GM18517 (cell line): ENCODE results near the gene RELN.

ENCODE experiments used
- ATAC-seq: cut with Tn5 transposase; IDR thresholded peaks from one replicate; pipeline ENCODE4 v1.9.1; 2021; ENCODE audit warnings: mild to moderate bottlenecking, moderate library complexity; ENCODE audit not compliant: unreplicated experiment

RELN gene

DNA sequence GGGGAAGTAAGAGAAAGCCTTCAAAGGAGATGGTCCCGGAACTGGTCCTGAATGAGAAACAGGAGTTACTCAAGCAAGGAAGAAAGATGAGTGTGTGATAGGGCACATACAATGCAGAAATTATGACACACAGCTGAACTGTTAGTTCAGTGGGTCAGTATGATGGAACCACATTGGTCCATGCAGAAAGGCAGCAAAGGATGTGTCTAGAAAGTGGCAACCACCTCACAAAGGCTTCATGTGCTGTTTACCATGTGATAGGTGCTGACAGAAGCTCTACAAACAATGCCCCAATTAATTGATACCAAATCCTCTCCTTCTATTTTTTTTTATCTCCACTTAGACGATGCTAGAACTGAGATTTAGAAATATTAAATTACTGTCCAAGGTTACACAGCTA is 258.3 kb downstream of the RELN start:
- no peak for ATAC-seq

DNA sequence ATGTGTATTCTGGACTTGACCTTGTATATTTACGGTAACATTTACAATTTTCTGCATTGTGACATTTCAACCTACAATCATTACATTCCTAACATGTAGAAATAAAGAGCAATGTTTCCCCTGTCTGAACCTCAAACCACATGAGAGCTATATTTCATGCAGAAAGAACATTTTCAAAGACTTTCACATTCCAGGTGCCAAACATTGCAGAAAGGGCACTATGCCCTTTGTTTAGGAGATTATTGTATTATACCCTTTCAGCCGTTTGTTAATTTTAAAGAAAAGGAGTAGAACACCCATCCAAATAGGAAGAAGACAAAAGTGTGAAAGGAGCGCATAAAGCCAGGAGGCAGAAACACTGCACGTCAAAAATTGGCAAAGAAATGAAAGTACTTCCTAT is 260.4 kb downstream of the RELN start:
- no peak for ATAC-seq

DNA sequence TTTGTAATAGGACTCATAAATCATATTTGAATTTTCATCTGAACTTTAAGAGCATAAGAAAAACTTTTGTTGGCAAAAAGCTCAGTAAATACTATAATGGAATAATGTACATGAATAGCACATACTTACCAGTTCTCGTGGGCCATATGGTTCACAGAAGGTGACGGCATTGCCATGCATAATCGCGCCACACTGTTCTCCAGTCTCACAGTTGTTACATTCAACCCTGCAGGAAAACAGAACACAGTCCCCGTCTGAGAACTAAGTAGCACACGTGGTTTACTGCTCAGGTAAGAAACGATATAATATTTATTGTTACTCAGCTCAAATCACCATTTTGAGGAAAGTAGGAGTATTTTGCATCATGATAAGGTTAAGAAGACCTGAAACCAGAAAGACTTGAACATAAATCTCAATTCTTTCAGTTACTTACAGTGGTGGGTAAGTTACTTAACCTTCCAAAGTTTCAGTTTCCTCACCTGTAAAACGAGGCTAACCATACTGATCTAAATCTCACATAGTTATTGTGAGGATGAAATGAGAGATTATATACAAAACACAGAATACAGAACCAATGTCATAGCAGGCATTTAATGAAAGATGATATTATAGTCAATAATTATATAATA is 261.4 kb downstream of the RELN start:
- no peak for ATAC-seq

DNA sequence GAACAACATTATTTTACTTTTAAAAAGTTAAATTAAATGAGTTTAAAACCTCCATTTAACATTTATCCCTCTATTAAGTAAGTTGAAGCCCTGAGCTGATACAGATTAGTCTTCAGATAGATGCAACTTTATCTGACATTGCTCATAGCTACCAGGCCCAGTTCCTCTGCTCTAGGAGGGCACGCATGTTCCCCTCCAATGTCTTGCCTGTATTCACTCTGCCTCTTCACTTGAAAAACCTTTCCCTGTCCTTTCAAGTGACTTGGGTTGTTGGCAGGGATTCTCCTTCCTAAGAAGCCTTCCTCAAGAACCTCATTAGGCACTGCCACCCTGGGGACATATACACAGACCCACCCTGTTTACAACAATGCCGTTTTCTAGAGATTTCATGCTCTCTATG is 270.4 kb downstream of the RELN start:
- no peak for ATAC-seq

DNA sequence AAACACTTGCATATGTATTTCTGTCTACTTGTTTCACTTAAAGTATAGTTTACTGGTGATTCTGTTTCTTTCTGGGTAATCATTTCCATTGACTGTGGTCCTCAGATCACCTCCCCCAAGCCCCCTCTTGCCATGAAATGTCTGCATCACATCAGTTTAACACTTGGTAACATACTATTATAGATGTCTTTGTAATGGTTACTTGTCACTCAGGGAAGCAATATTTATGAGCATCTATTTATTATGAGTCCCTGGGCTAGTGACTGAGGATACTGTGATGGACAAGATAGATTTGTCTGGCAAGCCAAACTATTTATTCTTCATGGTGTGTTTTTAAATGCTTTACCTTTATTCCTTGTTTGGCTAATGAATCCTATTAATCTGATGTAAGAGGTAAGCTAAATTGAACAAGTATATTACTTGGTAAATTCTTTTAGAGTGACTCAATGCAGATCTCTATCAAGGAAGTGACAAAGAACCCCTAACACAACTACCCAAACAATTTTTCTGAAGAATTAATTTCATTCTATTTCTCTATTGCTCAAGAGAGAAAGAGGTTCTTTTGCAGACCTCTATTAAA is 270.9 kb downstream of the RELN start:
- ATAC-seq = no peak

DNA sequence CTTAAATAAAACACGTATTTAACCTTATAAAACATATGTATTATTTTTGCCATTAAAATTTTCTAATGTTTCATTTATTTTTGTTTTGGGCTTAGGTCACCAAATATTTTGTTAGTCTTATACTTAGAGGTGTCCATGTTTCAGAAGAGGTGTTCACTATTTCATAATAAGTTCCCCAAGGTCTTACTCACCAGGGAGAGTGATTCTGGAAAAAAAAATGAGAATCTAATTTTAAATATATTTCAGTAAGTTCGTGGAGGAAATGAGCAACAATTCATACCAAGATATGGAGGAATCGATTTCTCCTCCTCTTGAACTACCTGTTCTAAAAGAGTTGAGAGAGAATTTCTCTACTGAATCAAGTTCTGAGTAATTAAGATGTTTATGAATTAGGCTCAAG is 271.9 kb downstream of the RELN start:
- ATAC-seq = no peak

DNA sequence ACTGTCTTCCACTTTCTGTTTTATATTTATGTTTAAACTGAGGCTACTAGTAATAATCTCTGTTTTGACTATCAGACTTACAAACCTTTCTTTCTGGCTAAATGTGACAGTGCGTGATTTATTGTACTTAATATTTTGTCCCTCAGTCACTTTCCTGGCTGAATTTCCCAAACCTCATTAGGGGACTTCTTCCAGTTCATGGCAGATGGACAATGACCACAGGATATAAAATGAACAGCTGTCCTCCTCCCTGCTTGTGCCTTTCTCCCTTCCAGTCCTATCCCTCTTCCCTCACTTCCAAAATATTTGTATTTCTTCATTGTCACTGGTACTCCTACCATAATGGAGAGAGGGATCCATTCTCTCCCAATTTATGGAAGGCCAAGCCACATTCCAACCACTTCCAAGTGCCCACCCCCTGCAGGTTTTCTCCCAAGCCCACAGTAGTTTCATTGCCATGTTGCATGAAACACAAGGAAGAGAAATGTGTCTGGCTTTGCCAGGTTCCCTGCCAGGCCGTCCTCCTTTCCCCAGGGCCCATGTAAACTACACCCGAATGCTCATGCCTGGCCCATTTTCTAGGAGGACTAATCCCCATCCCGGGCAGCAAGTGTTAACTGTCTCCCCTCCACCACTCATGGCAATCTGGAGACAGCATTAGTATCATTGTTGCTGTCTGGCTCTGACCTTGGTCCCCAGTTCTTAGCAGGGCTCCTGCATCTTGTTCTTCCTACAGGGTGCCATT is 273.9 kb downstream of the RELN start:
- ATAC-seq = no peak

DNA sequence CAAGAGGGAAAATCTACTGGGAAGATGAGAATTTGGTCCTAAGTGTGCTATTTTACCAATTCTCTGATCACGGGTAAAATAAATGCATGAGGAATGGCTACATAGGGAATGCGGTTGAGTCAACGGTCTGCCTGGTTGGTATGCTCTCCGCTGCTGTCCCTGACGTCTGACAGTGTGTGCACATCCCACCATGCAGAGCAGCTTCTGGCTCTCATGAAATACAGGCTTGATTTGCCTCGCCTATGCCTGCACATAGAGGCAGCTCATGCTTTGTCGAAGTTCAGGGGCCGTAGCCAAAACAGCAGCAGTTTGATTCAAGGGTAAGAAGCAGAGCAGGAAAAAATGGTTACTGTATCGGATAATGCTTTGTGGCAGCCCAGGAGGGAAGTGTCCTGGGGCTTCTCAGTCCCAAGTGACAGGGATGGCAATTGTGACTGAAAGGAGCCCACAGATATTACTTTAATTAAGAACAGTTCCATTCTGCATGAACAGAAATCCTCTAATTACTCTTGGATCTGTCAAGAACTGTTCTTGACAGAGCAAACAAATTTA is 275.0 kb downstream of the RELN start:
- ATAC-seq = no peak

DNA sequence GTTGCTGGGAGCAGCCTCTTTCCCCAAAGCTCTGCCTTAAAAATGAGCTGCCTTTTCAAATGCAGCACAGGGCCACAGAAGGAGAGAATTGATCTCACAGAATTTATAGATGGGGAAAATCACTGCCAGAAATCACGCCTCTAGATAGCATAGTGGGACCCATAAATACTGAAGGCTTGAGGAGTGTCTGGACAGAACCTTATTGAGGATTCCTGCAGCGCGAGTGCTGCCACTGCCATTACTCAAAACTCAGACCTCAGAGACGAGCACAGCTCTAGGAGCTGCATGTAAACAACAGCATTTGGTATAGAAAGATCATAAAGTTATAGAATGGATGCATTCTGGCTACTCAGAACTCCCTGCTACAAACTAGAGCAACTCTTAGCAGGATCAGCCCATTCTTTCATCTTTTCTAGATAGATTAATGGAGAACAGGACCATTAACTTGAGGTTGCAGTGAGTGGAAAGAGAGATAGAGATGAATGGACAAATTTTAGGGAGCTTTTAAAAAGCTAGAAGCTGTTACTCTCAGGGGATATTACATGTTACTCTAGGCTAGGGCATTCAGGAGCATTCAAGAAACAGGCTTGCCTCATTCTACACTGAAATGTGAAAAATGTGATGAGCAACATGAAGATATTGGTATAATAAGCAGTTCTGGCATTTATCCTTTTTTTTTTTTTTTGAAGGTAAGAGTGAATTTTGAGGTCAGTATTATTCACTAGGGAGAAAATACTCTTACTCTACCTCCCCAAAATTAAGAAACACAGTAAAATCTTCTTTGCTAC is 276.3 kb downstream of the RELN start:
- ATAC-seq = no peak

DNA sequence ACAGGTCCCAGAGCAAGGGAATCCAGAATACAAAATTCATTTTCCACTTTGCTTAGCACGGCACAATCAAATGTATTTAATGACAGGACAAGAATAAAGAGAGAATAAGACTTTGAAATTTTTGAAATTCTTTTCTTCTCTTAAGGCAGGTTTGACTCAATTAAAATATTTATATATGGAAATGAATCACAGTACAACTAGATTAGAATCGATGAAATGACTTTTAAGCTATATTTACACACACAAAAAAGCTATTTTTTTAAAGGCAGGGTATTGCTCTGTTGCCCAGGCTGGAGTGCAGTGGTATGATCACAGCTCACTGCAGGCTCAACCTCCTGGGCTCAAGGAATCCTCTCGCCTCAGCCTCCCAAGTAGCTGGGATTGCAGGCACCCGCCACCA is 278.0 kb downstream of the RELN start:
- ATAC-seq = no peak

DNA sequence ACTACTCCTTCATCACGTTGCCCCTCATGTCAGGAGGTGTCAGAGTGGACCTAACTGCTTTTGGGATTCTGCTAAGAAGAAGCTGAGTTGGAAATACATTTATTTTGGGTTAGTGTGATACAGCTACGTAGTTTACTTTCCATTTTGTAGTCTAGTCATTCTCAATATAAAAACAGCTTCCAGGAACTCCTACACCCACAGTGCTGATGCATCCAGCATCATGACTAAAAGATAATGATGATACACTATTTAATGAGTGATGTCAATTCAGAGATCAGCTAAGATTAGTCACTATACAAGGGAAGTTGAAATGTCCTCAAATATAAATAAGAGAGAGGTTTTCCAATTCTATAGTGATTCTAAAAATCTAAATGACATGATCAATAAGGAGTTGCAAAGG is 279.2 kb downstream of the RELN start:
- no peak for ATAC-seq

DNA sequence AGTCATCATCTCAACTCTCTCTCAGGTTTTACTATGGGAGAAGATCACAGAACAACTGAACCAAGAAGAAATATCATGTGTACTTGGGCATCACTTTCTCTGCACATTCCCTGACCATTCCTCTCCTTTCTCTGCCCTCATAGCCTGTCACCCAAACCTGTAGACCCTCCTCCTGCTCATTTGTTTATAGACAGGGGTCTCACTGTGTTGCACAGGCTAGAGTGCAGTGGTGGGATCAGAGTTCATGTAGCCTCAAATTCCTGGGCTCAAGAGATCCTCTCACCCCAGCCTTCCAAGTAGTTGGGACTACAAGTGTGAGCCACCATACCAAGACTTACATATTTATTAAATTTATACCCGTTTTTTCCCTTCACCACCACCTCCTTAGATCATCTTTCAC is 282.7 kb downstream of the RELN start:
- ATAC-seq = no peak

DNA sequence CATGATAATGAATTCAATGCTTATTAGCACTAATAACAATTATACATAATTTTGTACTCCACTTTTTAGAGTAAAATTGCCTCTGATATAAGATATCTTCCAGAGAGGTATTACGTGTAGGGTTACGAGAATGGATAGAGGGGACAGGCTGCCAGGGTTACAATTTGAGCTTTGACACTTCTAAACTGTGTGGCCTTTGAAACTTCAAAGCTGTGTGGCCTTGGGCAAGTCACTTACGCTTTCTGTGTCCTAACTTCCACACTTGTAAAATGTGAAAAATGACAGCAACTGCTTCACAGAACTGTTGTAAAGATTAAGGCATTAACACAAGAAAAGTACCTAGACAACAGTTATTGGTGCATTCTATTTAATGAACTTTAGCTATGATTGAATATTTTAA is 283.9 kb downstream of the RELN start:
- no peak for ATAC-seq

DNA sequence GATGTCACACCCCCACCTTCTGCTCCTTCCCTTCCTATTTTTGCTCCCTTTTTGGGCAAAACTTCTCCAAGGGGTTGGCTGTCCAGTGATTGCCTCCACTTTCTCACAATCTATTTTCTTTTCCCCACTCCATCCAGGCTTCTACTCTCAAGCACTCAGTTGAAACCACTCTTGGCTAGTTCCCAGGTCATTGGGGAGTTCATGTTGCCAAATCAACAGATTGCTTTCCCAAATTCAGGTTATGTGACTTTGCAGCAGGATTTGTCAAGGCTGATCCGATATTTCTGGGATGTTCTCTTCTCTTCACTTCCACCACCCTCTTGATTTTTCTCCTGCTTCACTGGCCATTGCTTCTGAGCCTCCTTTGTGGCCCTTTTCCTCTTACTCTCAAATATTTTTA is 284.8 kb downstream of the RELN start:
- no peak for ATAC-seq

DNA sequence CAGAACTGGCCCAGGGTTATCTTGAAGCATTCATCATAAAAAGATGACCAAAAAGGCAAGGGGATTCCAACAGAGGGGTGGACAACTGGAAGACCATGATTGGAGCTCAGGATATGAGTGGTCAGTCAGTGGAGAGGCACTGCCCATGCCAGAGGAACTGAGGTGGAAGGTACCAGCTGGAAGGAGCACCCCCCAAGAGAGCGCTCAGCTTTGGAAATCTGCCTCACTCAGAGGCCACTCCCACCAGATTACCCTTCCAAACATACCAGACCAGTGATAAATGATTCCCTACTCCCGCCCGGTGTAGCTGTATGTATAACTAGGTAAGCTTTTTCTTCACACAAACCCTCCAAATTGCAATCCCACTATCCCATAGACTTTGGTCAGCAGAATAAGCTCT is 286.5 kb downstream of the RELN start:
- no peak for ATAC-seq

DNA sequence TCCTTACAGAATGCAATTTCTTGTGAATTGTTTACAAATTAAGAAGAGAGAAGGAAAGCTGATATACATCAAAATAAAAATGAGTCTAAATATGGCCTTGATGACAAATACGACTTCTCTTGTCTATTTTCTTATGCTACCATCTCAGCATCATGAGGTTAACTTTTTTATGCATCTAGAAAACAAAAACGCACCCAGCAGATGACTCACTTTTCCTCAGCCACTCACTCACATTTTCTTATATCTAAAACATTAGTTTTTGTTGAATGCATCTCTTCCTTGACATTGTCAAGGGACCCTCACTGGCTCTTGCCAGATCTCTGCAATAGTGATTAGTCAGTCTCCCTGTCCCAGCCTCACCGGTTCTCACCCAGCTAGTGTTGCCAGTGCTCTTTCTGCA is 287.0 kb downstream of the RELN start:
- no peak for ATAC-seq

DNA sequence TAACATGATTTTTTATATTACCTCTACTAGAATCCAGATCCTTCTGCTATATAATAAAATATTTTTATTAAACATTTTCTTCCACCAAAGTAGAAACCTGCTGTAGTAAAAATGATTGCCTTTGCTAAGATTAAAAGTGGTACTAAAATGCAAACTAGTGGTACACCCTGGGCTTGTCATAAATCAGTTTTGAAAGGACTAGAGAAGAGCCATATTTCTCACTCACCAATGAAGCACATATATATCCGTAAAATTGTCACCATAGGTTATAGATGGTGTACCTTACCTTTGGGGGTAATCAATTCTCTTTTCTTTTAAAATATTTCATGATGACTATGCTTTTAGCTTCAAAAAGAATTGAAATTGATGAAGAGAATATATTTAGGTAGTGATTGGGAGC is 290.4 kb downstream of the RELN start:
- ATAC-seq = no peak

DNA sequence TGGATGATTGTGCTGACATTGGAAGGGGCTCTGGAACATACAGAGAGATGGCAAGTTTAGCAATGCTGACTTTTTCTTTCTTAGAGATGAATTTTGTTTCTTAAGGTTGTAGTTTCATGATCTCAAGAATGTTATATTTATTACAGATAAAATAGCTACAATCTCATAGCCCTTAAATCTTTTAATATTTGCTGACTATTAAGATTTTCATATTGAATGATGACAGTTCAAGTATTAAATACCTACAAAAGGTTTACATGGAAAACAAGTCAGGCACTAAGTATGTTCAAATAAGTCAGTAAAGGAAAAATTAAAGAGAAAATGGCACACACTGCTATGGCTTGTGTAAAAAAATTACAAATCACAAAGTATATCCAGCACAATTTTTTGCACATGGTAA is 291.4 kb downstream of the RELN start:
- no peak for ATAC-seq

DNA sequence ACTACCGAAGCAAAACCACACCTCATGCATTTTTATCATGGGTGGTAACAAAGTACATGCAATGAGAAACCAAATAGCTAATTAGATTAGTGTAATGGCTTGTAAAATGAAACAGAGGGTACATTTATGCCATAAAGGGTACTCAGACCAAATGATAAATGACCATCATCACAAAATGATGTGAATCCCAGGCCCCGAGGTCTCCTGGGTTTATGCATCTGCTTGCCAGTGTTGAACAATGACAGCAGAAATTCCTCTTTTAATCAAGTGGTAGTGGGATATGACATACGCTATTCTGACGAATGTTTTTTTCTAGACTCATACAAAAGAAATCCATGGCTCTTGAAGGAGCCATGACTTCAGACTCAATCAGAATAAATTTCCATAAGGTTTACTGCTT is 293.9 kb downstream of the RELN start:
- no peak for ATAC-seq

DNA sequence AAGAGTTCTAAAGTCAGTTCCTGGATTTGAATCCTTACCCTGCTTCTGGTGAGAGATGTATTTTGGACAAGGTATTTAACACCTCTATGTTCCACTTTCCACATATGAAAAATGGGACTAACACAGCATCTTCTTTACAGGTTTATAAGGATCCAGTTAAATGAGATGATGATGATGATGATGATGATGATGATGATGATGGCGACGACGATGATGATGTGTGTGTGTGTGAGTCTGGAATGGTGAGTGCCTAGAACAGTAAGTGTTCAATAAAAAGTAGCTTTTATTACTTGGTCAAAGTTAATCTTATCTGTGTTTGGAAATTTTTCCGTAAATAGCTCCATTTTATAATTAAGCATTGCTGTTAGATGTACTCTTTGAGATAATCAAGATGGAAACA is 295.2 kb downstream of the RELN start:
- ATAC-seq = no peak

DNA sequence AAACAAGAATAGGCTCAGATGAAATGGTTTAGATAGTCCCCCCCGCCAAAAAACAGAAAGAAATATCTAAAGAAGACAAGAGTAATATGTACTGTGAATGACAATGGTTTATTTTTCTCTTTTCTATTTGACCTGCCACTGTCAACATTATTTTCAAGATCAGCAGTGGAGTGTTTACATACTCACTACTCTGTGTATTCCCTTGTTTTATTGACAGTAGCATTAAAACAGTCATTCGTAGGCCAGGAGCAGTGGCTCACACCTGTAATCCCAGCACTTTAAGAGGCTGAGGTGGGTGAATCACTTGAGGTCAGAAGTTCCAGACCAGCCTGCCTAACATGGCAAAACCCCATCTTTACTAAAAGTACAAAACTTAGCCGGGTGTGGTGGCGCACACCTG is 298.2 kb downstream of the RELN start:
- ATAC-seq = no peak
